GM12878 (cell line): ENCODE measurements around the gene TRPV6. TPM values are rescaled to one million over a fixed set of nuclear protein-coding genes. Genes with fewer than 3 reads are reported as not detected.

Experiments
- ATAC-seq: fragments of 200-7000 bp; cut with Tn5 transposase; 3 replicates; pipeline ENCODE4 v1.9.1; 2020; ENCODE audit warnings: mild to moderate bottlenecking, moderate library complexity
- BruUV-seq: library from RNA; stranded (reverse); fragments of 400-500 nt; replicated peaks from 2 replicates; lab custom pipeline; 2021; lab: Mats Ljungman, UMichigan
- CTCF ChIA-PET: fragments of 300-600 bp; sonication (Branson Sonifier 250); formaldehyde crosslinking; extraction: SDS; loops from one replicate; lab custom pipeline; 2021; ENCODE audit warnings: inconsistent platforms; lab: Yijun Ruan, JAX
- POLR2A ChIA-PET: fragments of 350-600 bp; formaldehyde crosslinking; extraction: SDS; loops from one replicate; lab custom pipeline; 2021; ENCODE audit warnings: inconsistent platforms; lab: Charles Lee
- RAD21 ChIA-PET: fragments of 300-600 bp; sonication (Branson Sonifier 250); formaldehyde crosslinking; loops from one replicate; lab custom pipeline; 2023; ENCODE audit warnings: antibody characterized with exemption; ENCODE audit not compliant: unreplicated experiment; lab: Charles Lee
- SMC1A ChIA-PET: fragments of 300-600 bp; sonication (Branson Sonifier 250); formaldehyde crosslinking; loops from one replicate; lab custom pipeline; 2023; ENCODE audit not compliant: unreplicated experiment, uncharacterized antibody; lab: Charles Lee
- DNase-seq: peaks from one replicate; pipeline ENCODE4 v3.0.0-alpha.2; 2011; ENCODE audit warnings: low read depth, low spot score
- FAIRE-seq: peaks from 3 replicates; lab custom pipeline; 2011; peaks lifted over from hg19 to GRCh38; lab: Jason Lieb, UNC
- H2AFZ ChIP-seq: 2 replicates; pipeline ENCODE4 v1.6.0; 2011; ENCODE audit warnings: low read depth, low read length, control low read depth; ENCODE audit not compliant: control insufficient read depth
- H3K27ac ChIP-seq: 2 replicates; pipeline ENCODE4 v1.5.1; 2011; ENCODE audit warnings: control low read depth; ENCODE audit not compliant: control insufficient read depth, insufficient read depth
- H3K27me3 ChIP-seq, 2 experiments: replicated peaks in 1 of 2; 2 replicates each; pipeline versions ENCODE4 v1.6.0 to v1.6.1; 2011; ENCODE audit warnings: low read length in 1 of 2; ENCODE audit not compliant: control insufficient read depth in 2 of 2, insufficient read depth in 2 of 2
- H3K36me3 ChIP-seq, 2 experiments: 2 replicates each; pipeline ENCODE4 v1.5.1; 2011; ENCODE audit warnings: low read length in 1 of 2; ENCODE audit not compliant: control insufficient read depth in 2 of 2, insufficient read depth in 2 of 2
- H3K4me1 ChIP-seq: 2 replicates; pipeline ENCODE4 v1.6.1; 2011; ENCODE audit warnings: mild to moderate bottlenecking, low read length, moderate library complexity, mixed read lengths; ENCODE audit not compliant: control insufficient read depth, insufficient read depth
- H3K4me2 ChIP-seq: 2 replicates; pipeline ENCODE4 v1.6.0; 2011; ENCODE audit warnings: control low read depth; ENCODE audit not compliant: control insufficient read depth, insufficient read depth
- H3K4me3 ChIP-seq: fragments of 200-600 bp; sonication (generic); 2 replicates; pipeline ENCODE4 v1.5.1; 2016
- H3K79me2 ChIP-seq: 2 replicates; pipeline ENCODE4 v1.6.0; 2011; ENCODE audit warnings: low read length; ENCODE audit not compliant: control insufficient read depth, insufficient read depth
- H3K9ac ChIP-seq: 2 replicates; pipeline ENCODE4 v1.8.0; 2011; ENCODE audit warnings: low read length, control low read depth, mixed read lengths; ENCODE audit not compliant: control insufficient read depth, insufficient read depth
- H3K9me3 ChIP-seq: replicated peaks from 3 replicates; pipeline ENCODE4 v1.5.1; 2011; ENCODE audit warnings: mild to moderate bottlenecking, low read length; ENCODE audit not compliant: control insufficient read depth, insufficient read depth
- H4K20me1 ChIP-seq: 2 replicates; pipeline ENCODE4 v1.6.0; 2011; ENCODE audit not compliant: control insufficient read depth, insufficient read depth
- BCLAF1 ChIP-seq: fragments of 450-650 bp; IDR thresholded peaks from 2 replicates; pipeline ENCODE4 v1.6.1; 2017; ENCODE audit warnings: antibody characterized with exemption, mild to moderate bottlenecking, moderate library complexity
- BHLHE40 ChIP-seq, 2 experiments: fragments of 450-650 bp in 1 of 2; IDR thresholded peaks; 2 replicates each; pipeline ENCODE4 v1.6.1; 2011 to 2017; ENCODE audit warnings: low read depth in 2 of 2, borderline replicate concordance in 1 of 2, improper control_type of control experiment in 1 of 2, low read length in 1 of 2, mild to moderate bottlenecking in 1 of 2
- BRCA1 ChIP-seq: IDR thresholded peaks from 2 replicates; pipeline ENCODE4 v1.6.1; 2011; ENCODE audit warnings: low read depth, low read length, improper control_type of control experiment
- CTCF ChIP-seq, 3 experiments: IDR thresholded peaks in 2 of 3; conservative IDR thresholded peaks in 1 of 3; 2 replicates each; pipeline ENCODE4 v1.5.1; 2011; ENCODE audit warnings: low read depth in 3 of 3, low read length in 3 of 3, mild to moderate bottlenecking in 3 of 3, control low read depth in 2 of 3, moderate library complexity in 2 of 3, inconsistent platforms in 1 of 3, mixed read lengths in 1 of 3; ENCODE audit not compliant: control insufficient read depth in 2 of 3, insufficient read depth in 1 of 3; ENCODE audit errors: extremely low read depth in 1 of 3
- DPF2 ChIP-seq: fragments of 450-650 bp; IDR thresholded peaks from 2 replicates; pipeline ENCODE4 v1.6.1; 2017; ENCODE audit warnings: mild to moderate bottlenecking
- EED ChIP-seq: sonication (generic); IDR thresholded peaks from 2 replicates; pipeline ENCODE4 v1.6.1; 2016; ENCODE audit warnings: antibody characterized with exemption, low read depth
- HDGF ChIP-seq: fragments of 450-650 bp; IDR thresholded peaks from 2 replicates; pipeline ENCODE4 v1.6.1; 2016; ENCODE audit warnings: antibody characterized with exemption
- MAX ChIP-seq: IDR thresholded peaks from 2 replicates; pipeline ENCODE4 v1.6.1; 2012; ENCODE audit warnings: low read depth, low read length, improper control_type of control experiment
- POLR2AphosphoS5 ChIP-seq: IDR thresholded peaks from 2 replicates; pipeline ENCODE4 v1.6.1; 2011; ENCODE audit warnings: mild to moderate bottlenecking, low read length, inconsistent platforms
- SPI1 ChIP-seq: IDR thresholded peaks from 2 replicates; pipeline ENCODE4 v1.6.1; 2011; ENCODE audit warnings: low read depth, mild to moderate bottlenecking, low read length, moderate library complexity, borderline replicate concordance; ENCODE audit not compliant: insufficient read depth
- ZNF592 ChIP-seq: fragments of 450-650 bp; IDR thresholded peaks from 2 replicates; pipeline ENCODE4 v1.6.1; 2017; ENCODE audit warnings: mild to moderate bottlenecking, moderate library complexity
- WGBS: methylation state at CpG from one replicate; pipeline ENCODE4 v1.1.6; 2016; ENCODE audit warnings: low lambda C conversion rate; ENCODE audit not compliant: insufficient replicate concordance, insufficient coverage; ENCODE audit errors: missing lambda C conversion rate; 5-methylcytosine and 5-hydroxymethylcytosine counted together
- in situ Hi-C: fragments of 300-500 bp; cut with MboI; formaldehyde crosslinking; loops from 9 replicates; pipeline ENCODE4 v1.14.3; 2018; ENCODE audit warnings: mixed read lengths
- intact Hi-C: fragments of 100-400 bp; cut with micrococcal nuclease; formaldehyde crosslinking; loops from one replicate; pipeline ENCODE4 v1.14.2; 2022; ENCODE audit not compliant: unreplicated experiment
- polyA plus RNA-seq, 11 experiments: library from polyadenylated mRNA; depleted of rRNA in 4 of 11; unstranded in 6 of 11; stranded (reverse) in 5 of 11; fragments of >200 nt; fragmentation: Nextera tagmentation in 4 of 11; fragmentation: Illumina TruSeq in 1 of 11; extraction: Ambion mirVana in 4 of 11; extraction: Trizol in 1 of 11; gene quantifications; 1 replicate in 1 of 11; 2 replicates in 10 of 11; pipeline versions ENCODE4 v1.2.1 to v1.2.3, GENCODE V29; 2011 to 2016; ENCODE audit warnings: inconsistent platforms in 2 of 11, missing spikeins in 2 of 11, low read depth in 1 of 11
- total RNA-seq, 4 experiments: library from RNA; depleted of rRNA in 3 of 4; stranded (reverse); fragments of >200 nt in 3 of 4; fragmentation: Illumina TruSeq in 1 of 4; extraction: Trizol in 1 of 4; gene quantifications; 2 replicates each; pipeline versions ENCODE4 v1.2.1 to v1.2.3, GENCODE V29; 2013 to 2021

TRPV6 gene
- total and polyA plus RNA-seq, 10 of the 15 experiments (the other 5 are each of a cell fraction or from before 2014, with no cell fraction given) = not detected

- Histone ChIP-seq H3K4me3 (no peak overlapping the region), H2AFZ (no peak overlapping the region), H3K4me2 (no peak overlapping the region), H3K9ac (no peak overlapping the region), H3K79me2 (no peaks in the 10 kb centered on the region), H3K9me3 (no peaks in the 10 kb centered on the region; the same call in 2 of the 3 replicates), H3K27ac (no peak overlapping the region), H3K4me1 (no peaks in the 10 kb centered on the region), H4K20me1 (no peaks in the 10 kb centered on the region), H3K27me3 (no peaks in the 10 kb centered on the region; a peak in 3 of 4 replicates), H3K36me3 (no peaks in the 10 kb centered on the region)
- CTCF ChIA-PET = interaction anchor here (0.6 to 1.6 kb wide), 2 partner anchors 29 to 73 kb away, joined by 3 to 4 read pairs; no protein-coding TSS in a partner anchor
- DNase-seq = no peak
- POLR2A ChIA-PET = no interaction called here
- in situ Hi-C loops = no loop called here
- intact Hi-C loops = no loop called here
- FAIRE-seq = no peak
- RAD21 ChIA-PET = no interaction called here
- no TSS peak for BruUV-seq
- SMC1A ChIA-PET = no interaction called here
- ATAC-seq = no peak
- WGBS = 7% methylated on average over 7 of the region's 7 CpGs
- TF ChIP-seq SPI1 = no peak
- TF ChIP-seq BHLHE40 (IDR thresholded peaks at IDR 0.05; ENCODE audit: borderline replicate concordance in 1 of 2, low read depth in 2 of 2, low read length in 1 of 2) = no peak
- no peak for TF ChIP-seq ZNF592
- TF ChIP-seq CTCF (IDR thresholded peaks at IDR 0.05 in 2 of 3, conservative IDR thresholded peaks at IDR 0.05 in 1 of 3; ENCODE audit: control insufficient read depth in 2 of 3, extremely low read depth in 1 of 3, insufficient read depth in 1 of 3, low read depth in 3 of 3, low read length in 3 of 3) = no peak
- no peak for TF ChIP-seq EED
- no peak for TF ChIP-seq HDGF
- TF ChIP-seq MAX = no peak
- TF ChIP-seq BRCA1 = no peak
- no peak for TF ChIP-seq BCLAF1
- no peak for TF ChIP-seq POLR2AphosphoS5
- no peak for TF ChIP-seq DPF2
Measured at GRCh38 chr7:142927085-142927745, 41.7 kb upstream of the TRPV6 start.
